Hematopoietic multipotent progenitor cell treated with erythropoietin and hydrocortisone succinate and interleukin-3 and kit ligand, for 4 days (in vitro differentiated cells): ENCODE results near the gene DUXB.
A peak's percentile ranks its signal among the peaks of the same experiment; 100 is the strongest.

ENCODE experiments used
- DNase-seq: peaks from one replicate; pipeline ENCODE4 v3.0.0-alpha.2; 2015

Gene DUXB, protein sequence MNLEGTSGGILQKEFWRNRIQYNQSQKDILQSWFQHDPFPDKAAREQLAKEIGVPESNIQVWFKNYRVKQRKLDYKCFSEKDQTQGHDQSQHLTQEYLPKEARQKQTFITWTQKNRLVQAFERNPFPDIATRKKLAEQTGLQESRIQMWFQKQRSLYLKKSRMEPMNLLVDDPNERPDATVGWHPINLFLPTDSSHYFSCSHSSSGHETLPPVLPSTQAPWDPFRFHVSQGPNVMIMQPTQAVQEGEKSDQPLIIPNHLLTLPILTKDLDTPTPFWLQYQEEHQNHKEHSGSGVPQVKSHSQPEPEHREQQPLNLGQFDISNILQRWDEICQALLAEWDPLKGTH

DNA sequence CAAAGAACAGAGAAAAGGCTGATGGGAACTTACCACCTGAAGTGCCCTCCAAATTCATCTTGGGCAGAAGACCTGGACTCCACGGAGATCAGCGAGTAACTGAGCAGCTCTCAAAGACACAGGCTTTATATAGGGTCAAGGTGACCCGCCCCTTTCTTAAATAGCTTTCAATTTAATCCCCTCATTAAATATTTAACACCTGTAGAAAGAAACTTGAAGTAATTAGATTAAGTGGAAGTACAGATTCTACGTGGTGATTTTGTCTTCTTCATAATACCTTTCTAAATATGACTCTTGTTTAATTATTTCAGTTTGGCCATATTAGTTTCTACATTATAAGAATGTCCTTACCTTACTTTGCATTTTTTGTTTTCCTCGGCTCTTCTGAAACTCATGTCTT, at the start of gene DUXB:
Gene DUXB, minus strand, starts transcription at position 101 of the 400 bp plus-strand sequence. Its CDS starts 43 bp downstream, at position 58.
- DNase-seq: no peak

DNA sequence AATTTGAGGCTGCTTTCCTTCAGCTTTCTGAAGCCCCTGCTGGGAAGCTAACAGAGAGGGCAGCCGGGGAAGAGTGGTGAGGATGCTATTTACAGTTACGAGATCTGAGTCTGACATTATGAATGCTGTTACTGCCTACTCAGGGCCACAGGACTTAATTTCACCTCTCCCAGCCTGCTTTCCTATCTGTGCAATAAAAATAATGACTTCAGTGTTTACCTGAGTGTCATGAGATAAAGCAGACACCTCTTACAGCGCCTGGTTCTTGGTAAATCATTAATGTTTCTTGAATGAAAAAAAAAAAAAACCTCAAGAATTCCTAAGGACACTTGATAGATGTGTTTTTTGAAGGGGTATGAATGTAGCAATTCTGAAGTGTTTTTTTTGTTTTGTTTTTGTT, 49.3 kb upstream of the DUXB start:
- no peak for DNase-seq

DNA sequence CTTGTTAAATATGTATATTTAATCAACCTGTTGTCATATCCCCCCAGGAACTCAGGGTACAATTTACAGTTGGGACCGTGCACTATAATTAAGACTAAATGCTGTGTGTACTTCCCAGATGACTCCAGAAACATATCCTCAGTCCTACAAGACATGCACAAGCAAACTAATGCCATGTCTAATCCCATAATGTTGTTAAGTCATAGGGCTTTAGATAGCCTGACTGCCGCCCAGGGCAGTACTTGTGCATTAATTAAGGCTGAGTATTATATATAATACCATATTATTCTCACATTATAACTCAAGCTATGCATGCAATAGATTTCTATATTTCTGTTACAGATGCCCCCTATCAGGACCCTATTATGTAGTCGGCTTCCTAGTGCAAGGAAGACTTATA, 45.1 kb upstream of the DUXB start:
- DNase-seq: no peak

DNA sequence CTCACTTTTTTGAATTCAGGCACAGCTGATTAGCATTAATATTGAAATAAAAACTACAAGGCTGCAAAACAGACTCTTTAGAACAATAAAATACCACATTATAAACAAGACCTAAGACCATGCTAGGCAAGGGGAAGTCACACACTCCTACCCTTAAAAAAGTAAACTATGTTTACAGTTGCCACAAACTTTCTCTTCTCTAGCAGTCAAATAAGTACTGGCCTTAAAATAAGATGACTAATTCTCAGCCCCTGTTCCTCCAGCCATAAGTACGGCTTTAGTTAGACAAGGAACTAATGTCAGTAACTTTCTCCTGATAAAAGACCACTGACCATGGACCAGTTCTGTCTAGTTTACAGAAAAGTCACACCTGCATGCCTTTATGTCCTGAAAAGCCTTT, 44.6 kb upstream of the DUXB start:
- no peak for DNase-seq

DNA sequence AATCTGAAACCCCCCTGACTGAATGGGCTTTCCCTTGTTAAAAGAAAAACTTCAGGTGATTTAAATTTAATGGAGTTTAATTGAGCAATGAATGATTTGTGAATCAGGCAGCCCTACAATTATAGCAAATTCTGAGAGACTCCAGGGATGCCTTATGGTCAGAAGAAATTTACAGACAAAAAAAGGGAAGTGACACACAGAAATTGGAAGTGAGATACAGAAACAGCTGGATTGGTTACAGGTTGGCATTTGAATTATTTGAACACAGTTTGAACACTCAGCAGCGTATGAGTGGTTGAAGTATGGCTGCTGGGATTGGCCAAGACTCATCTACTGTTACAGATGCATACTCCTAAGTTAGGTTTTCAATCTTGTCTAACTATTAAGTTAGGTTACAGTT, 44.0 kb upstream of the DUXB start:
- DNase-seq: no peak

DNA sequence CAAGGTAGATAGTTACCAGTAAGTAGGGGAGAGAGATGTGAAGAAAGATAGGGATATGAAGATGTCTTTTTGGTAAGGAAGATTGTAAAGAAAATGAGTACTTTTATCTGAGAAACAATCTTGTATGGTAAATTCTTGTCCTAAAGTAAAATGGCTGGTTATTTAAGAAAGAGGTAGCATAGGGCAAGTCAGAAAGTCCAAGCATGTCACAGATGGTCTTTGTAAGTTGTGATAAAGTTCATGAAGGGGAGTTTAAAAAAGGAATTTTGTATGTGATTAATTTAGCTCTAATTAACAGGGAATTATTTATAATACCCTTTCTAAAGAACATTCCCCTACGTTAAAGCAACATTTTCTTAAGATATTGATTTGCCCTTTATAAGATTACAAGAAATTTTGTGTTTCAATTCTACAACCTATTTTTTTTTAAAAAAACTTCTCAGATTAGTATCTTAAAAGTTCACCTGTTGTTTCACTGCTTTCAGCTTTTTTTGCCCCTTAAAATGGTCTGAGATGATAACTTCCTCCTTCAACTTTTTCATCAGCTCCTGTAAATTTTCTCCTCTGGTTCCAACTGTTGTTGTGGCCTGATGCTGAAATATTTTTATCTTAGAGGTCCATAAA, 41.3 kb upstream of the DUXB start:
- peak; percentile 21 for DNase-seq

DNA sequence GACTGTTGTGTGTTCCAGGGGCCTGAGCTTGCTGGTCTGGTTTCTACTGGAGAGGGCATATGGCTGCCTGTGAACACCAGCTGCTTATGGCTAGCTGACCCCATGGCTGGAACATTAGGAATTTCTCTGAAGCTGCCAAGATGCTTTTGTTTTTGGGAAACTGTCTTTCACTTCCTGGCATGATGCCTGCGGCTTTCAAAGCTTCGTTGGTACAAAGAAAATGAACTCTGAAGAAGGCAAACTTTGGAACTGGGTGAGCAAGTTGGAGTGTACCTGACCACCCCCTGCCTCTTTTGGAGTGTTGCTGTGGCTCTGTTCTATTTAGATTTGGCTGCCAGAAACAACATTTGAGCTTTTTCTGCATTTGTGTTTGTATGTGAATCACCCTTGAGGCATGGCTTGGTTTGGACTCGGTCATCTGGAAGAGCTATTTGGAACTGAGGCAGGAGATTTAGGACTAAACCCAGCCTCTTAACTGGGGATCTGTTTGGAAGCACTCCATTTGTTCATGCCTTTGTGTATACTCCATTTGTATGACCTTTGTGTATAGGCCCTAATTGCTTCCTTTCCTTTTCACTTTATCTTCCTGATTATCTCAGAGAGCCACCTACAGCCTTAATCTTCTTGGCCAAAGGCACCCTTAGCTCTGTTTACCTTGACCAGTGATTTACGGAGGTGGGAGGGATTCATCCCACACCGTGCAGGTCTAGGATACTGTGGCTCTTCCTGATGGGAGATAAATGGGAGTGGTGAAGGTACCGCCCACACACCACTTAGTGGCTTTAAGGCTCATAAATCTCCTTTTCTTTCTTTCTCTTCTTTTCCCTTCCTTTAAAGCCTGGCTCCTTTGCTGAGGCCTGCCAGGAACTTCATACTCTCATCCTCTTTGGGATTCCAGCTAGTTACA, 32.3 kb upstream of the DUXB start:
- DNase-seq: no peak

DNA sequence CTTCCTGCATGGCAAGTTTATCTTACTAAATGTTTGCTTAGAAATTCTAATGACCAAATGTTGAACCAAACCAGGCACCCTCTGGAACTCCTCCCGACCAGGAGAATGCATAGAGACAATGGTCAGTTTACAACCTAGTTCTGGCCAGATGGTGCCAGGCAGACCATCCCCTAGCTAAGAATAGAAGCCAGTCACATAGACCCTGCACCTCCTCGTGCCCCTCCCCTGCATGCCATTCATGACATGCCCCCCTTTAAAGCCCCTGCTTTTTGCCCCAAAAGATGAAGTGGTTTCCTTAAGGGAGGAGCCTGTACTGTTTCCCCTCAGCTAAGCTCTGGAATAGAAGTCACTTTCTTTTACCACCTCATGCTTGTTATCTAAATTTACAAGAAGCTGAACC, 31.6 kb upstream of the DUXB start:
- DNase-seq: no peak

DNA sequence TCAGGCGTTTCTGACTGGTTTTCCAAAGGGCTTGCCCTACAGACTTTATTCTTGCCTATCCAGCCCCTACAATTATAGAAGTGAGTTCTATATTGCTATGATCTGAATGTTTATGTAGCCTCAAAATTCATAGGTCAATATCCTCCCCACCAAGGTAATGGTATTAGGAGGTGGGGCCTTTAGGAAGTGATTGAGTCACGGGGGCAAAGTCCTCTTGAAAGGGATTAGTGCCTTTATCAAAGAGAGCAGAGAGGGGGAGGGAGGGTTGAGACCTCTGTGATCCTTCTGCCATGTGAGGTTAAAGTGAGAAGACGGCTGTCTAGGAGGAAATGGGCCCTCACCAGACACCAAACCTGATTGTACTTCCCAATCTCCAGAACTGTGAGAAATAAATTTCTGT, 26.0 kb upstream of the DUXB start:
- no peak for DNase-seq

DNA sequence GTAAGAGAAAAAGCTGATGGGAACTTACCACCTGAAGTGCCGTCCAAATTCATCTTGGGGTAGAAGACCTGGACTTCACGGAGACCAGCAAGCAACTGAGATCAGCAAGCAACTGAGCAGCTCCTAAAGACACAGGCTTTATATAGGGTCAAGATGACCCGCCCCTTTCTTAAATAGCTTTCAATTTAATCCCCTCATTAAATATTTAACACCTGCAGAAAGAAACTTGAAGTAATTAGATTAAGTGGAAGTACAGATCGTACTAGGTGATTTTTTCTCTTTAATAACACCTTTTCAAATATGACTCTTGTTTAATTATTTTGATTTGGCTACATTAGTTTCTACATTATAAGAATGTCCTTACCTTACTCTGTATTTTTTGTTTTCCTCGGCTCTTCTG, 25.1 kb upstream of the DUXB start, which contains the start of gene CPHXL:
Gene CPHXL, minus strand, starts transcription at position 101 of the 400 bp plus-strand sequence. Its CDS starts 48 bp downstream, at position 53.
- no peak for DNase-seq

DNA sequence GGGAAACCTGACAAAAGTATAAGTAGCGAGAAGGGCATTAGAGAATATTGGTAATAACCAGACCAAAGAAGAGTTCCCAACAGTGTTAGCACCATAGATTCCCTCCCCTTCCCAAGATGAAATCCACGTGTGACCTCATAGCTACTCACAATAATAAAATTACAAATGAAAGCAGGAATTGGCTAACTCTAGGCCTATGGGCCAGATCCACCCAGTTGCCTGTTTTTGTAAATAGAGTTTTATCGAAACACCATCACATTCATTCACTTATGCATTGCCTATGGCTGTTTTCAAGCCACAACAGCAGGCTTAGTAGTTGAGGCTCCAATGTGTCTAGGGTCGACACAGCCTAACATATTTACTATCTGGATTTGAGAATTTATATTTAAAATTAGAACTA, 17.2 kb upstream of the DUXB start:
- DNase-seq: no peak

DNA sequence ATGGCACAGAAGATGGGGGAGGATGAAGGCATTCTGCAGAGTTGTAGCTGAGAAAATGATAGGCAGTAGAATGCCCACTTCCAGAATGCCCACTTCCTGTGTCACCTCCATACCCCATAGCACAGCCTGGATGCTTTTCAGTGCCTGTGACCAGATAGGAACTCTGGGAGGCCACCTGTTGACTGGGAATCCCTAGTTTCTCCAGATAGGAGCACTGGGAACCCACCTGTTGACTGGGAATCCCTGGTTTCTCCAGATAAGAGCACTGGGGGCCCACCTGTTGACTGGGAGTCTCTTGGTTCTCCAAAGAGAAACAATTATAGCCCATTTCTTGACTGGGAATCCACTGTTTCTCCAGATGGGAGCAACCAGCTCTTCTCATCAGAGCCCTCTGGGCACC, 13.4 kb upstream of the DUXB start:
- no peak for DNase-seq

DNA sequence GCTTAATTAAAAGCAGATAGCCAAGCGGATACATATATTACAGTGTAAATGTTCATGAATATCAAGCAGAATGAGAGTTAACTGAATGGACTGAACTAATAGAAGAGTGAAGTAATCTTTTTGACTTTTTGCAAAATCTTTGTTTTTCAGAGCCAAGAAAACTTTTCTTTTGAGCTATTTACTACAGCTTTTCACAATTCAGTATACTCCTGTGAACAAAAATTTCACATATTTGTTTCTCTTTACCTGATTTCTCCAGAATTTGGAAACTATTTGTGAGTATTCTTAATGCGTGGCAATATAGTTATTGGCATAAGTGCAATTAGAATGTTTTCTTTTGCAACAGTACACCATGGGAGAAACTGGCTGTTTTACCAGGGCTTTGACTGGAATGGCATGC, 9.1 kb upstream of the DUXB start:
- DNase-seq: peak; percentile 3

DNA sequence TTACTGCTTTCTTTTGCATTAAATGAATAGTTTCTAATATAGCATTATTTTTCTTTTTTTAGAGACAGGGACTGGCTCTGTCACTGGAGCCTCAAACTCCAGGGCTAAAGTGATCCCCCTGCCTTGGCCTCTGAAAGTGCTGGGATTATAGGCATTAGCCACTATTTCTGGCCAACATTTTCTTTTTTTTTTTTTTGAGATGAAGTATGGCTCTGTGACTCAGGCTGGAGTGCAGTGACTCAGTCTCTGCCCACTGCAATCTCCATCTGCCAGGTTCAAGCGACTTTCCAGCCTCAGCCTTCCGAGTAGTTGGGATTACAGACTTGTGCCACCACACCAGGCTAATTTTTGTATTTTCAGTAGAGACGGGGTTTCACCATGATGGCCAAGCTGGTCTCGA, 2.0 kb upstream of the DUXB start:
- no peak for DNase-seq

DNA sequence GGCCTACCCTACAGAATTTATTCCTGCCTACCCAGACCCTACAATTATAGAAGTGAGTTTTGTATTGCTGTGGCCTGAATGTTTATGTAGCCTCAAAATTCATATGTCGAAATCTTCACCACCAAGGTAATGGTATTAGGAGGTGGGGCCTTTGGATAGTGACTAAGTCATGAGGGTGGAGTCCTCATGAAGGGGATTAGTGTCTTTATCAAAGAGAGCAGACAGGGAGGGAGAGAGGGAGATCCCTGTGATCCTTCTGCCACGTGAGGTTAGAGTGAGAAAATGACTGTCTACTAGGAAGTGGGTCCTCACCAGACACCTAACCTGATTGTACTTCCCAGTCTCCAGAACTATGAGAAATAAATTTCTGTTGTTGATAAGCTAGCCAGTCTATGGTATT, 981 bp upstream of the DUXB start:
- DNase-seq: peak; percentile 44

DNA sequence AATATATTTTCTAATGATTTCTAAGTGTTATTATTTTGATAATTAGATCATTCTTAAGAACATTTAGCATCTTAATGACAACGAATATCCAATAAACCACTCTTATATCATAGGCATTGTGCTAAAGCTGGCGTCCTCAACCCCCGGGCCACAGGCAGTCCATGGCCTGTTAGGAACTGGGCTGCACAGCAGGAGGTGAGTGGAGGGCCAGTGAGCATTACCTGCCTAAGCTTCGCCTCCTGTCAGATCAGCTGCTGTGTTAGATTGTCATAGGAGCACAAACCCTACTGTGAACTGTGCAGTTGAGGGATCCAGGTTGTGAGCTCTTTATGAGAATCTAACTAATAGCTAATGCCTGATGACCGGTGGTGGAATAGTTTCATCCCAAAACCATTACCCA, 3.7 kb downstream of the DUXB start:
- DNase-seq: no peak

DNA sequence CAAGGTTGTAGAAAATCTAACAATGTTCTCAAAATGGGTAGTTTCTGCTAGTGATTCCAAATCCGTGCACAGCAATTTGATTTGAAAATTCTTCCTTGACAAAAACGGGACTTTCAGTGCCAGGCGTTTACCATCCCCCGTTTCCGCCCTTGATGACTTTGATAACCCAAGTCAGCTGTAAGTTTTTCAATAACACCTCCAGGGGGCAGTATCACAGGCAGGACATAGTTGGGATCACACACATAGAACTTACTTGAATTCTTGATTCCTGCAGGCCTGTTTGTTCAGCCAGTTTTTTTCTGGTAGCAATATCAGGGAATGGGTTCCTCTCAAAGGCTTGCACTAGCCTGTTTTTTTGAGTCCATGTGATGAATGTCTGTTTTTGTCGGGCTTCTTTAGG, 5.6 kb downstream of the DUXB start:
- DNase-seq: peak; percentile 25

DNA sequence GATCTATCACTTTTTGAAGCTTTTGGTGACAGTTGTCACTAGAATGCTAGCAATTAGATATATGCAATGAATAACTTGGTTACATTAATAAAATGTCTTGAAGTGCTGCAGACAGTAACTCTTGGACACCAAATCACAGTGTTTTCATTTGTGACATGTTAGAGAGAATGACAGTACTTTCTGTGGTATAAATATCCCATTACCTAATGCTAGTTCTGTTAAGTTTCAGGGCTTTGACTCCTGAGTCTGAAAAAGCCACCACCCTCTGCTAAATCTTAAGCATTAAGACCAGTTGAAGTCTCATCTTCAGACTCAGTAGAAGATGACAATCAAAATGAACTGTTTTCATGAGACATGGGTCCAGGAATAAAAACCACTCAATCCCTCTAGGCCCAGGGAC, 13.9 kb downstream of the DUXB start:
- DNase-seq: no peak

DNA sequence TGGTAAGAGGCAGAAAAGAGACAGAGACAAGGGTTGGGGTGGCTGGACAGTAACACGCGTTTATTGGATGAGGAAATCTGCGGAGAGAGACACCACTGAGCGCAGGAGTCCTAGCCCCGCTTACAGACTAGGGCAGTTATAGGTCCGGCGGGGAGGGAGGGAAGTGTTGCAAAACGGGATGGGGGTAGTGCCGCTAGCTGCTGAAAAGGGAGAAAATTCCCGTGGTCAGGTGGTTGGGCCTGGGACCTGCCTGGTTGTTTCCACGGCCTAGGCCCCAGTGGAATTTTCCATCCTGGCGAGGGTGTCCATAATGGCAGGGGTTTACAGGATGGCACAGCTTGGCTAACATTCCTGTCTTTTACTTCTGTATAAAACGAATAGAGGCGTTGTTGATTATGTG, 19.0 kb downstream of the DUXB start:
- no peak for DNase-seq

DNA sequence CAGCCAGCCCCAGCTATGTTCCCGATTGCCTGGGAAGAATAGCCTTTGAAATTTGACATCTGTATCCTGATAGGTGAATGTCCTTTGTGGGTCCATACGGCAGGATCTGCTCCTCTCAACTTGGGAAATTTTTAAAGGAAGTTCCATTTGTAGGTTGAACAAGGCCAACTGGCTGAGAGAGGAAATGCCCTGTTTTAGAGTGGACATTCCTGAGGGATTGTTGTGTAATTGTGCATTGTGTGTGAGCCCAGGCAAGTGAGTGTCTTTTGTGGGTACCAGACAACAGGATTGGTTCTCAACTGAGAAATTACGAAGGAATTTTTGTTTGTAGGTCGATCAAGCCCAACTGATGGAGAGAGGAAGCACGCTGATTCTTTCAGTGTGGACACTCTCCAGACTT, 21.9 kb downstream of the DUXB start:
- no peak for DNase-seq

DNA sequence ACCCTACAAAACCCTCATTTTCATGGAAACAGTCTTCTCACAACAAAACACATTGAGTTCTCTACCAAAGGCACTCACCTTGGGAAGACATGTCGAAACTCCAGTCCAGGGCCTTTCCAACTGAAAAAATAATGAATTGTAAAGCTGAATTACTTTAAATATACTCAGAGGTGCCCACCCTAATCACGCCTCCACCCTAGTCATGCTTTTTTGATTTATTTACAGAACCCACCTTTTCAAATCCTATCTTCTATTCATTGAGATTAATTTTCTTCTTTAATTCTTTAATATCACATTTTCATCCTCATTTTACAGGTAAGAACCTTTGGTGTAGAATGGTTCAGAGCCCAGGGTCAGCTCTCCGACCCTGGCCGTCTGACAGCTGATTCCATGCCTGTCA, 24.4 kb downstream of the DUXB start, which contains the start of gene CPHXL2:
Gene CPHXL2, minus strand, starts transcription at position 101 of the 400 bp plus-strand sequence. Its CDS starts 10 bp downstream, at position 91.
- no peak for DNase-seq

DNA sequence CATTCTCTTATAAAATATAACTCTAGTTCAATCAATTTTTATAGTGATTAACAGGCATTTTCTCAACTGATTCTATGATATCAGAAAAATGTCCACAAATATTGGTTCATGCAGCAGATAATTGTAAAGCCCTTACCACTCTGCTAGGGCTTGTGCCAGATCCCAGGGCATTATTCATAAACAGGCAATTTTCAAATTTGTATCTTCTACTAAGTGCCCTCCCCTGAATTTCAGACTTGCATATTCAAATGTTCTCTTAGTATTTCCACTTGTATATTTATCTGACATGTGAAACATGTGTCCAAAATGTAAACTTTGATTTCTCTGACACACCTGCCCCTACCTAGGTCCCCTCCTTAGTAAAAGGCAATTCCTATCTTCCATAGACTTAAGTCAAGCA, 33.8 kb downstream of the DUXB start:
- no peak for DNase-seq

DNA sequence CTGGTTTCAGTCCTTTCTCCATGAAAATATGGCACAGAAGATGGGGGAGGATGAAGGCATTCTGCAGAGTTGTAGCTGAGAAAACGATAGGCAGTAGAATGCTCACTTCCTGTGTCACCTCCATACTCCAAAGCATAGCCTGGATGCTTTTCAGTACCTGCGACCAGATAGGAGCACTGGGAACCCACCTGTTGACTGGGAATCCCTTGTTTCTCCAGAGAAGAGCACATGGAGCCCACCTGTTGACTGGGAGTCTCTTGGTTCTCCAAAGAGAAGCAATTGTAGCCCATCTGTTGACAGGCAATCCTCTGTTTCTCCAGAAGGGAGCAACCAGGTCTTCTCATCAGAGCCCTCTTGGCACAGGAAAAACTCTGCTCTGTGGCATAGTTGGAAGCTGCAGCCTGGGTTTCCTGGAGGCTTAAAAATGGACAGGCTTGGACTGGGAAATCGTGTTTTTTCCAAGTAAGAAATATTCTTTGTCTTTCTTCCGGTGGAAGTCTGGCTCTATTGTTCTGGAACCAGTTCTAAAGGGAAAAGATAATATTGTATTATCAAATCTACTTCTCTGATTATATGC, 40.4 kb downstream of the DUXB start:
- DNase-seq: no peak
